Hepatocyte (in vitro differentiated cells): ENCODE measurements around the gene CNOT4.

Source experiments
- EZH2phosphoT487 ChIP-seq: fragments of 200-600 bp; sonication (generic); IDR thresholded peaks from one replicate; pipeline ENCODE4 v1.6.1; 2018; ENCODE audit warnings: antibody characterized with exemption, mild to moderate bottlenecking, low read depth, moderate library complexity; ENCODE audit not compliant: unreplicated experiment, severe bottlenecking
- TF ChIP-seq, protein P1 (sequence below): fragments of 200-600 bp; sonication (generic); IDR thresholded peaks from 2 replicates; pipeline ENCODE4 v1.5.1; 2016; ENCODE audit warnings: antibody characterized with exemption, mild to moderate bottlenecking; ENCODE audit not compliant: poor library complexity

GRCh38 chr7:135501402-135501801 is 8.5 kb downstream of the CNOT4 start:
- TF ChIP-seq, protein P1, sequence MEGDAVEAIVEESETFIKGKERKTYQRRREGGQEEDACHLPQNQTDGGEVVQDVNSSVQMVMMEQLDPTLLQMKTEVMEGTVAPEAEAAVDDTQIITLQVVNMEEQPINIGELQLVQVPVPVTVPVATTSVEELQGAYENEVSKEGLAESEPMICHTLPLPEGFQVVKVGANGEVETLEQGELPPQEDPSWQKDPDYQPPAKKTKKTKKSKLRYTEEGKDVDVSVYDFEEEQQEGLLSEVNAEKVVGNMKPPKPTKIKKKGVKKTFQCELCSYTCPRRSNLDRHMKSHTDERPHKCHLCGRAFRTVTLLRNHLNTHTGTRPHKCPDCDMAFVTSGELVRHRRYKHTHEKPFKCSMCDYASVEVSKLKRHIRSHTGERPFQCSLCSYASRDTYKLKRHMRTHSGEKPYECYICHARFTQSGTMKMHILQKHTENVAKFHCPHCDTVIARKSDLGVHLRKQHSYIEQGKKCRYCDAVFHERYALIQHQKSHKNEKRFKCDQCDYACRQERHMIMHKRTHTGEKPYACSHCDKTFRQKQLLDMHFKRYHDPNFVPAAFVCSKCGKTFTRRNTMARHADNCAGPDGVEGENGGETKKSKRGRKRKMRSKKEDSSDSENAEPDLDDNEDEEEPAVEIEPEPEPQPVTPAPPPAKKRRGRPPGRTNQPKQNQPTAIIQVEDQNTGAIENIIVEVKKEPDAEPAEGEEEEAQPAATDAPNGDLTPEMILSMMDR = no peak
- no peak for TF ChIP-seq EZH2phosphoT487
